IMR-90 (cell line): ENCODE measurements around the gene RIMBP2.

Source experiments
- BHLHE40 ChIP-seq: fragments of 150-350 bp; IDR thresholded peaks from 2 replicates; pipeline ENCODE4 v1.6.1; 2016; ENCODE audit warnings: mild to moderate bottlenecking, low read depth, low read length
- CEBPB ChIP-seq: IDR thresholded peaks from 2 replicates; pipeline ENCODE4 v1.6.1; 2012; ENCODE audit warnings: low read depth, low read length, improper control_type of control experiment
- FOS ChIP-seq: fragments of 150-350 bp; IDR thresholded peaks from 2 replicates; pipeline ENCODE4 v1.6.1; 2016; ENCODE audit warnings: low read depth, low read length
- MXI1 ChIP-seq: IDR thresholded peaks from 2 replicates; pipeline ENCODE4 v1.6.1; 2012; ENCODE audit warnings: low read depth, mild to moderate bottlenecking, low read length, moderate library complexity, borderline replicate concordance
- POLR2A ChIP-seq: IDR thresholded peaks from 2 replicates; pipeline ENCODE4 v1.6.1; 2012; ENCODE audit warnings: mild to moderate bottlenecking, low read depth, low read length
- RAD21 ChIP-seq: IDR thresholded peaks from 2 replicates; pipeline ENCODE4 v1.6.1; 2012; ENCODE audit warnings: low read length, improper control_type of control experiment
- RFX5 ChIP-seq: IDR thresholded peaks from 2 replicates; pipeline ENCODE4 v1.8.0; 2012; ENCODE audit warnings: low read depth, mild to moderate bottlenecking, low read length, moderate library complexity
- SMC3 ChIP-seq: fragments of 150-350 bp; IDR thresholded peaks from 2 replicates; pipeline ENCODE4 v1.6.1; 2016; ENCODE audit warnings: low read depth, mild to moderate bottlenecking, antibody characterized with exemption, low read length, moderate library complexity
- TF ChIP-seq, protein P1 (sequence below): conservative IDR thresholded peaks from 2 replicates; pipeline ENCODE4 v1.5.1; 2012; ENCODE audit warnings: mild to moderate bottlenecking, low read depth, low read length, improper control_type of control experiment
- TF ChIP-seq, protein P2 (sequence below): fragments of 150-350 bp; IDR thresholded peaks from 2 replicates; pipeline ENCODE4 v1.6.1; 2017; ENCODE audit warnings: mild to moderate bottlenecking, antibody characterized with exemption, low read length, low read depth
- TF ChIP-seq, protein P3 (sequence below): fragments of 150-350 bp; IDR thresholded peaks from 2 replicates; pipeline ENCODE4 v1.6.1; 2016; ENCODE audit warnings: low read depth, mild to moderate bottlenecking, low read length, moderate library complexity, borderline replicate concordance

DNA sequence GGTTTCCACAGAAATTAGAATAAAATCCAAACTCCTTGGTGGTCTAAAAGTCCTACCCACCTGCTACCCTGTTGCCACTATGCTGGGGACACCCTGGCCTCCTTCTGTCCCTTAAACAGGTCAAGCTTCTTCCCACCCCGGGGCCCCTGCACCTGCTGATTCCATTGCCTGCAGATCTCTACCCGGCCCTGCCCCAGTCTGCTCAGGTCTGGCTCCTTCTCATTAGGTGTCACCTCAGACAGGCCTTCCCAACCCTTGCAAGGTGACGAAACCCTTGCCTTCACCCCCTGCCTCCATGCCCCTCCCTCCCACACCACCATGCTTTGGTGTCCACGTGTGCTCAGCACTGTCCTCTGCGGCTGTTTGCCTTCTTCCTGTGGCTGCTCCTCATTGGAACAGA is 207.8 kb downstream of the RIMBP2 start:
- TF ChIP-seq, protein P1, sequence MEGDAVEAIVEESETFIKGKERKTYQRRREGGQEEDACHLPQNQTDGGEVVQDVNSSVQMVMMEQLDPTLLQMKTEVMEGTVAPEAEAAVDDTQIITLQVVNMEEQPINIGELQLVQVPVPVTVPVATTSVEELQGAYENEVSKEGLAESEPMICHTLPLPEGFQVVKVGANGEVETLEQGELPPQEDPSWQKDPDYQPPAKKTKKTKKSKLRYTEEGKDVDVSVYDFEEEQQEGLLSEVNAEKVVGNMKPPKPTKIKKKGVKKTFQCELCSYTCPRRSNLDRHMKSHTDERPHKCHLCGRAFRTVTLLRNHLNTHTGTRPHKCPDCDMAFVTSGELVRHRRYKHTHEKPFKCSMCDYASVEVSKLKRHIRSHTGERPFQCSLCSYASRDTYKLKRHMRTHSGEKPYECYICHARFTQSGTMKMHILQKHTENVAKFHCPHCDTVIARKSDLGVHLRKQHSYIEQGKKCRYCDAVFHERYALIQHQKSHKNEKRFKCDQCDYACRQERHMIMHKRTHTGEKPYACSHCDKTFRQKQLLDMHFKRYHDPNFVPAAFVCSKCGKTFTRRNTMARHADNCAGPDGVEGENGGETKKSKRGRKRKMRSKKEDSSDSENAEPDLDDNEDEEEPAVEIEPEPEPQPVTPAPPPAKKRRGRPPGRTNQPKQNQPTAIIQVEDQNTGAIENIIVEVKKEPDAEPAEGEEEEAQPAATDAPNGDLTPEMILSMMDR: no peak
- no peak for TF ChIP-seq POLR2A
- TF ChIP-seq RAD21: no peak
- no peak for TF ChIP-seq FOS
- TF ChIP-seq SMC3: no peak
- no peak for TF ChIP-seq BHLHE40
- no peak for TF ChIP-seq MXI1
- TF ChIP-seq, protein P2, sequence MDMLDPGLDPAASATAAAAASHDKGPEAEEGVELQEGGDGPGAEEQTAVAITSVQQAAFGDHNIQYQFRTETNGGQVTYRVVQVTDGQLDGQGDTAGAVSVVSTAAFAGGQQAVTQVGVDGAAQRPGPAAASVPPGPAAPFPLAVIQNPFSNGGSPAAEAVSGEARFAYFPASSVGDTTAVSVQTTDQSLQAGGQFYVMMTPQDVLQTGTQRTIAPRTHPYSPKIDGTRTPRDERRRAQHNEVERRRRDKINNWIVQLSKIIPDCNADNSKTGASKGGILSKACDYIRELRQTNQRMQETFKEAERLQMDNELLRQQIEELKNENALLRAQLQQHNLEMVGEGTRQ: no peak
- TF ChIP-seq, protein P3, sequence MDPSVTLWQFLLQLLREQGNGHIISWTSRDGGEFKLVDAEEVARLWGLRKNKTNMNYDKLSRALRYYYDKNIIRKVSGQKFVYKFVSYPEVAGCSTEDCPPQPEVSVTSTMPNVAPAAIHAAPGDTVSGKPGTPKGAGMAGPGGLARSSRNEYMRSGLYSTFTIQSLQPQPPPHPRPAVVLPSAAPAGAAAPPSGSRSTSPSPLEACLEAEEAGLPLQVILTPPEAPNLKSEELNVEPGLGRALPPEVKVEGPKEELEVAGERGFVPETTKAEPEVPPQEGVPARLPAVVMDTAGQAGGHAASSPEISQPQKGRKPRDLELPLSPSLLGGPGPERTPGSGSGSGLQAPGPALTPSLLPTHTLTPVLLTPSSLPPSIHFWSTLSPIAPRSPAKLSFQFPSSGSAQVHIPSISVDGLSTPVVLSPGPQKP: no peak
- no peak for TF ChIP-seq RFX5
- no peak for TF ChIP-seq CEBPB
